HG03045 (cell line): Measurements from ENCODE around the gene RAB11FIP3.

ENCODE experiments used
- ATAC-seq: cut with Tn5 transposase; IDR thresholded peaks from one replicate; pipeline ENCODE4 v1.9.1; 2021; ENCODE audit warnings: mild to moderate bottlenecking, moderate library complexity; ENCODE audit not compliant: unreplicated experiment

The RAB11FIP3 gene

GRCh38 chr16:528111-529011, 102.9 kb downstream of the RAB11FIP3 start:
- ATAC-seq, result peak; percentile 8

DNA sequence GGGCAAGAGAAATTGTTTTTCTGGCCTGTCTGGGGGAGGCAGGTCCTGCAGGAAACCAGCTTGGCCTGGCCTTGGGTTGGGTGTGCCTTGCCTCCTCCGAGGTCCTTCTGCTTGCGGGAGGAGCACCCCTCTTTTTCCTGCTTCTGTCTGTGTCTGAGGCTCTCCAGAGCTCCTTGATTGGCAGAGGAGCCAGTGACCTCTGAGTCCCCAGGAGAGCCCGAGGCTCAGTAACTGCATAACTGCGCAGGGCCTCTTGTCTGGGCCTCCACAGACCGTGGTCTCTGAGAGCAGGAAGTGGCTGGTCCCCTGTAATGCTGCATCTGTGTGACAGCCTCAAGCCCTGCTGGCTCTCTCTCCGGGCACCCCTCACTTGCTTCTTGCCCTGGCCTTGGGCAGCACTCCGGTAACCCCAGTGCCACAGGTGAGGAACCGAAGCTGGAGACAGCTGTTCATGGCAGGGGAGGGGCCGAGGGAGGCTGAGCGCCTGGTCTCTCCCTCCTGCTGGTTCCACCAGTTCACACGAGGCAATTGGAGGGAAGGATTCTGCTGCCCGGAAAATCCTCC, 103.6 kb downstream of the RAB11FIP3 start:
- no peak for ATAC-seq

- no peak for ATAC-seq
Observed at GRCh38 chr16:530111-530817, 104.8 kb downstream of the RAB11FIP3 start.

- ATAC-seq, result no peak
Observed at GRCh38 chr16:531494-532125, 106.2 kb downstream of the RAB11FIP3 start.

GRCh38 chr16:533391-534123, 108.1 kb downstream of the RAB11FIP3 start:
- no peak for ATAC-seq

DNA sequence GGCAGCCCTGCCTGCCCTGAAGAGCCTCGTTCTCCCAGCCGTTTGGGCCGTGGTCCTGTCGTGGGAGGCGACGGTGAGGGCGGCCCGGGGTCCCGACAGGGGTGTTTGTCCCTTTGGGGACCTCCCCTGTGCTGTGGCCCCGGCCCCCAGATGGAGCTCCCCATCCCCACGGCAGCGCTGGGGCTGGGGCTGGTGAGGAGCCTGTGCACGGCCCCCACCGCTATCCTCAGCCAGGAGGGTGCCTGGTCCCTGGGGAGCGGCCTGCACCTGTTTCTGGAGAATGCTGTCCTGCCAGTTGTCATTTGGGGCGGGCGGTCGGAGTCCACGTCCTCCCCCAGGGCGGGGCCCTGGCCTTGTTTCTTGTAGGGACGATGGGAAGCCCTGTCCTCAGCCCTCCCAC, 108.7 kb downstream of the RAB11FIP3 start:
- no peak for ATAC-seq

GRCh38 chr16:534856-535445, 109.5 kb downstream of the RAB11FIP3 start:
- no peak for ATAC-seq

DNA sequence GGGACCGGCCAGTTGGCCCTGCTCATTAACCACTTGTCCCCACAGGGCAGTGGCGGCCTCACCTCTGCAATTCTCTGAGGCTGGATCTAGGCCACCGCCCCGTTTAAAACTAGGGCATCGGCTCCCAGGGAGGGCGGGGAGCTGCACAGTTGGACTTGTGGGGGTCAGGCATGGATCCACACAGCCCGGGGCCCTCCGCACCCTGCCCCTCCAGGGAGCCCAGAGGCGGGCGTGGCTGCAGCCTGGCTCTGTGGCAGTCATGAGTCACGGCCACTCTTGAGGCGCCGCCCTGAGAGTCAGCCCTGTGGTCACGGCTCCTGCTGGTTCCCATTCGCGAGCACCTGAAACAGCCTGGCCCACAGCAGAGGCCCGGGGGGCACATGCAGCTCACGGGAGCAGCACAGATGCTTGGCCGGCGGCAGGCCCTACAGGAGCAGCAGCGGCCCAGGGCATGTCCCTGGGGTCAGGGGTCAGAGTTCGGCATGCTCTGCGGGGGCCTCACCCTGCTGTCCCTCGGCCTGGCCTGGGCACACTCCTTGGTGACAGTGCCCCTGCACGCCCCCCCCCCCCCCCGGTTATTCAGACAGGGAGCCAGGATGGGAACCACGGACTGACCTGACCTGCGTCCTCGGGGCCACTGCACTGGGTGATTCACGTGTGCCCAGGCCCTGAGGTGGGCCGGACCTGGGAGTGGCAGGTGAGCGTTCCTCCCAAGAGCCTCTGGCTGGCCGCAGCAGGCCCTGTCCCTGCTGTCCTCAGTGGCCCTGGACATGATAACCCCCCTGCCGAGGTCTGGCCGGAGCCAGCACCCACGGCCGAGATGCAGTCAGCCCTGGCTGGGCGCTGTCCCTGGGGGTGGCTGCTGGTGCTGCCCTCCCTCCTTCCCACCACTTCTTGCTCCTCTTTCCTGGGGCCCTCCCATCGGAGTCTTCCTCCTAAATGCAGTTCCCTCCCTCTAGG, 110.3 kb downstream of the RAB11FIP3 start:
- no peak for ATAC-seq

DNA sequence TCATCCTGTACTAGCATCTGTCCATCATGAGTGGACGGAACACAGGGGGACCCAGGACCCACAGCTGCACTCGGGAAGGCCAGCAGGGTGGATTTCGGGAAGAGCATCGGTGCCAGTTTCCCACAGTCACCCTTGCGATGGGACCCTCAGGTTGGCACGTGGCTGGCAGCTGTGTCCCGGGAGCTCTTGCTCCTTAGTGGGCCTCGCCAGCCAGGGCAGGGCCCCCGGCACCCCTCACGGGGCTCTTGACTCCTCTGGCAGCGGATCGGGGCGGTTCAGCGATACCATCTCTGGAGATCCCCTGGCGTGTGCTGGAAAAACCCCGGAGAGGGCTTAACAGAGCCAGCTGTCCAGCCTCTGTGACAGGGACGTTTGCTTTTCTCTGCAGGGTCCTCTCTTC, 111.3 kb downstream of the RAB11FIP3 start:
- ATAC-seq, result no peak

DNA sequence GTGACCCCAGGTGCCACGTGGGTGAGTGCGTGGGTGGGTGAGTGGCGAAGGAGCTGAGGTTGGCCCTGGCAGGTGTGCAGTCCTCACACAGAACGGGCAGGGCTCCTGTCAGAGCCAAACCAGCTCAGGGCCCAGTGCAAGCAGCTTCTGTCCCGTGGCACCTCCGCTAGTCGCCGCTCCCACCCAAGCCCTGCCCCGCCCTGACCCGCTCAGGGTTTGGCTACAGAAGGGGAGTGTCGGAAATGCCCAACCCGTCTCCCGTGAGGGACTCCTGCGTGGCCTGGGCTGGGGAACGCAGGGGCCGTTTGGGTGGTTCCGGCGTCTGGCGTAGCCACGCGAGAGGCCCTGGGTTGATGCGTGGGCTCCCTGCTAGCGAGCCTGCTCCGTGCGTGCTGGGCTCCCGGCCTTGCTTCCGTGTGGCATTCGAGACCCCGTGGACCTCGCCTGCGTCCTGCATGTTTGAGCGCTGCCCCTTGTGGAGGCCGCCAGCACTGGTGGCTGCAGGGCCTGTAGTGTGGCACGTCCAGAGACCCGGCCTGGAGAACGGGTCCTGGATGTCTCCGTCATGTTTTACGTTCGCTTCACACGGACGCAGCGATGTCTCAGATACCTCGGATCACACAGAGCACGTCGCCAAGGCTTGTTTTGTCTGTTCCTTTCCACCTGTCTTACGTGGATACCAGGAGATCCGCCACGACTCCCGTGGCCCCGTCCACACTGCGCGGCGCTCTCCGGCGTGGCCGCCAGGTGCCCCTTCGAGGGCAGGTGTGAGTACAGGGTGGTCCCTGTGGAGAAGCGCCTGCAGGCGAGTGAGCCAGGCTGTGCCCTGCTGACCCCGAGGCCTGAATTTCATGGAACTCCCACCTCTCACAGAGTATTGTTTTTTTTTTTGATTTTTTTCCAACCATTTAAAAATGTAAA, 112.2 kb downstream of the RAB11FIP3 start:
- no peak for ATAC-seq

- ATAC-seq, result no peak
Observed at GRCh38 chr16:539901-540530, 114.6 kb downstream of the RAB11FIP3 start.

GRCh38 chr16:540645-541340, 115.3 kb downstream of the RAB11FIP3 start:
- no peak for ATAC-seq

DNA sequence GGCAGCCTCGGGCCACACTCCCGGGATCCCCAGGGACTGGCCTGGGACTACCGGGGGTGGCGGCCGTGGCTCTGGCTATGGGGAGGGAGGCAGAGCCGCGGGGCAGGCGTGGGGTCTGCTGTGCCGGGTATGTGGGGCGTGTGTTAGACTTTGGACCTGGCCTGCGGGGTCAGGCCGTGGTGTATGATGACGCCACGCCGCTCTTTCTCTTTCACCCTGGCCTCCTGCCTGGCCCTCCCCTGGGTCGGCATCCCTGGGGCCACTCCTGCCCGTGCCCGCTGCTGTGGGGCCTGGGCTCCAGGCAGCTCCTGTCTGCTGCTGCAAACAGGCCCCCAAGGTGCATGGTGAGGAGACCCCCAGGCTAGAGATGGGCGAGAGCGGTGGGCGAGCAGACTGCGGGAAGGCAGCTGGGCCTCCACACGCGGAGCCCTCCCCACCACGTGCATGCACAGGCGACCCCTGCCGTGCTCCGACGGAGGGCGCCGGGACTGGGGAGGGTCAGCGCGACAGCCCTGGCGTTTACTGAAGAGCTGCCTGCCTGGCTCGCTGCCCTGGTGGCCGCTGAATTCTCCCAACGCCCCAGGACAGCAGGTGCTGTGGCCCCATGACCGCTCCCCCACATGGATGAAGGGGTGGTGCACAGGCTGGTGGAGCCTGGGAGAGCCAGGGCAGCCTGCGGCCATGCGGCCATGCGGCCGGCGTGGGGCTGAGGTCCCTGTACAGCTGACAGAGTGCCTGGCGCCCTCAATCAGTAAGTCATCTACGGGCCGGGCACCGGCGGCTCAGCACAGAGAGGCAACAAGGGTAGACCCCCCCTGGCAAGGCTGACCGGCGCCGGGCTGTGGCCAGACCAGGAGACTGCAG, 118.1 kb downstream of the RAB11FIP3 start:
- ATAC-seq, result no peak

GRCh38 chr16:544517-544916, 119.1 kb downstream of the RAB11FIP3 start:
- ATAC-seq, result no peak

DNA sequence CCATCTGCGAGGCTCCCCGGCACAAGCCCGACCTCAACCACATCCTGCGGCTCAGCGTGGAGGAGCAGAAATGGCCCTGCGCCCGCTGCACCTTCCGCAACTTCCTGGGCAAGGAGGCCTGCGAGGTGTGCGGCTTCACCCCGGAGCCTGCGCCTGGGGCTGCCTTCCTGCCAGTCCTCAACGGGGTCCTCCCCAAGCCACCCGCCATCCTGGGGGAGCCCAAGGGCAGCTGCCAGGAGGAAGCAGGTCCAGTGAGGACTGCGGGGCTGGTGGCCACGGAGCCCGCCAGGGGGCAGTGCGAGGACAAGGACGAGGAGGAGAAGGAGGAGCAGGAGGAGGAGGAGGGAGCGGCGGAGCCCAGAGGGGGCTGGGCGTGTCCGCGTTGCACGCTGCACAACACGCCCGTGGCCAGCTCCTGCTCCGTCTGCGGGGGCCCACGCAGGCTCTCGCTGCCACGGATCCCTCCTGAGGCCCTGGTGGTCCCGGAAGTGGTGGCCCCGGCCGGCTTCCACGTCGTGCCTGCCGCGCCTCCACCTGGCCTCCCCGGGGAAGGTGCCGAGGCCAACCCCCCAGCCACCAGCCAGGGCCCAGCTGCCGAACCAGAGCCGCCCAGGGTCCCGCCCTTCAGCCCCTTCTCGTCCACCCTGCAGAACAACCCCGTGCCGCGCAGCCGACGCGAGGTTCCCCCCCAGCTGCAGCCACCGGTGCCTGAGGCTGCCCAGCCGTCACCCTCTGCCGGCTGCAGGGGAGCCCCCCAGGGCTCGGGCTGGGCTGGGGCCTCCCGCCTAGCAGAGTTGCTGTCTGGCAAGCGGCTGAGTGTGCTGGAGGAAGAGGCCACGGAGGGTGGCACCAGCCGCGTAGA, 121.7 kb downstream of the RAB11FIP3 start:
- ATAC-seq, result no peak
